Testis (tissue), 2 donors: ENCODE measurements around the gene MTMR3.

Experiments
- CTCF ChIP-seq, 3 experiments: fragments of 450-650 bp in 2 of 3; fragments of 200-600 bp in 1 of 3; sonication (generic) in 1 of 3; IDR thresholded peaks; one replicate each; pipeline ENCODE4 v1.5.1; 2016 to 2019; ENCODE audit warnings: antibody characterized with exemption in 3 of 3, mild to moderate bottlenecking in 2 of 3, moderate library complexity in 1 of 3
- POLR2A ChIP-seq: fragments of 450-650 bp; IDR thresholded peaks from one replicate; pipeline ENCODE4 v1.6.1; 2017; ENCODE audit warnings: antibody characterized with exemption, mild to moderate bottlenecking, moderate library complexity

DNA sequence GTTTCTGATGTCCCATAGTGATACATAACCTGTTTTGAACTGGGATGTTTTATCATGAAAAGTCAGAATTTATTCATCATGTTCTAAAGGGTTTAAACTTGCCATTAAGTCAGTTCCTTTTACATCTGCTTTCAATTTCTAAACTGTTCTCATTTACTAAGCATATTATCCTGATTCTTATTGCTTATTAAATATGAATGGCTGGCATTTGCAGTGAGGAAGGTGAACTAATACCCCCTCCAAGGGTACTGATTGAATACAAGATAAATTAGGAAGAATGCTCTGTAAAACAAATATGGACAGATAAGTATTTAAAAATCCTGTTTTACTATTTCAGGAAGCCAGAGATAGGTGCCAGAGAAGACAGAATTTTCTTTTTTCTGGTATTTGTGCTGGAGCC, 126.5 kb downstream of the MTMR3 start:
- TF ChIP-seq CTCF (IDR thresholded peaks at IDR 0.05) (no peak), POLR2A (no peak)
